ENCODE results near the gene CBY1. TPM values are rescaled to one million over a fixed set of nuclear protein-coding genes. Genes with fewer than 3 reads are reported as not detected.

Gene CBY1
- total and polyA plus RNA-seq, 2 donors (not counting 3 experiments of a cell fraction or from before 2014, with no cell fraction given): 37.0 to 41.8 TPM

- Histone ChIP-seq H3K4me3 (replicated peaks in 1 of 3; ENCODE audit: insufficient read depth in 1 of 3, low read depth in 1 of 3, low read length in 3 of 3) (no peak overlapping the region), H3K4me1 (ENCODE audit: control insufficient read depth, extremely low read depth, insufficient read depth, low read length) (no peaks in the 10 kb centered on the region), H3K27me3 (ENCODE audit: control insufficient read depth in 2 of 2, insufficient read depth in 2 of 2, low read length in 2 of 2) (no peaks in the 10 kb centered on the region), H3K4me2 (ENCODE audit: insufficient read depth, low read length) (no peak overlapping the region), H4K20me1 (replicated peaks; ENCODE audit: control insufficient read depth, extremely low read depth, insufficient read depth, low read length) (no peaks in the 10 kb centered on the region), H3K9ac (replicated peaks; ENCODE audit: extremely low read depth, insufficient read depth, low read length) (no peak overlapping the region), H3K36me3 (ENCODE audit: control insufficient read depth in 2 of 2, extremely low read depth in 1 of 2, insufficient read depth in 2 of 2, low read length in 2 of 2) (peaks cover 0 to 12% of the 10 kb centered on the region in 2 experiments), H2AFZ (ENCODE audit: low read depth, low read length) (no peak overlapping the region), H3K79me2 (ENCODE audit: control insufficient read depth, insufficient read depth, low read length) (no peaks in the 10 kb centered on the region), H3K27ac (ENCODE audit: insufficient read depth, low read depth, low read length) (no peak overlapping the region), H3K9me1 (replicated peaks; ENCODE audit: control insufficient read depth, extremely low read depth, insufficient read depth, low read length) (no peaks in the 10 kb centered on the region), H3K9me3 (replicated peaks; ENCODE audit: control insufficient read depth, insufficient read depth, low read length) (no peaks in the 10 kb centered on the region)
- BruUV-seq (replicated peaks): no TSS peak
- intact Hi-C loops (cut with micrococcal nuclease) (no loop called here), dilution Hi-C loops (cut with MboI; ENCODE audit: extremely low pct_ligation_motif_present, low sequenced_read_pairs) (no loop called here)
- CTCF ChIA-PET: interaction anchor here (1.4 kb wide), 1 partner anchor 11 kb away, joined by 3 read pairs; no protein-coding TSS in a partner anchor
- TF ChIP-seq FOS (IDR thresholded peaks at IDR 0.05; ENCODE audit: borderline replicate concordance, insufficient read depth, low read length) (no peak), JUN (IDR thresholded peaks at IDR 0.05; ENCODE audit: borderline replicate concordance, insufficient read depth, insufficient read length, low read depth) (no peak), POLR2A (IDR thresholded peaks at IDR 0.05; ENCODE audit: low read depth, low read length) (no peak), POLR2AphosphoS5 (IDR thresholded peaks at IDR 0.05; ENCODE audit: insufficient read depth, low read depth, low read length) (no peak), EZH2 (IDR thresholded peaks at IDR 0.05; ENCODE audit: borderline replicate concordance, low read depth, low read length, severe bottlenecking) (no peak), MAX (IDR thresholded peaks at IDR 0.05; ENCODE audit: insufficient read depth, insufficient read length) (no peak), CTCF (IDR thresholded peaks at IDR 0.05; ENCODE audit: extremely low read depth in 1 of 2, insufficient read depth in 1 of 2, low read depth in 1 of 2, low read length in 2 of 2) (no peak), GATA2 (IDR thresholded peaks at IDR 0.05; ENCODE audit: insufficient read depth, insufficient read length, low read depth, low read length) (no peak), MYC (IDR thresholded peaks at IDR 0.05; ENCODE audit: low read depth, low read length) (no peak)
- POLR2A ChIA-PET: no interaction called here
- FAIRE-seq (no peak), DNase-seq (ENCODE audit: low read depth, low spot score) (no peak)
Observed at GRCh38 chr22:38675833-38676232, 19.4 kb downstream of the CBY1 start.
